D341Med (cell line): Measurements from ENCODE around the gene B4GALNT4.
"Not testable (repeated sequence)": the region's sequence is repeated elsewhere in the genome, so short reads cannot be mapped to it uniquely, and the experiment has no call there.

ENCODE experiments used
- DNase-seq: peaks from one replicate; pipeline ENCODE4 v3.0.0; 2012; ENCODE audit warnings: low spot score

Gene B4GALNT4

GRCh38 chr11:358129-358800, 11.0 kb upstream of the B4GALNT4 start:
- no peak for DNase-seq

- no peak for DNase-seq
Measured at GRCh38 chr11:359181-359714, 10.1 kb upstream of the B4GALNT4 start.

- DNase-seq = peak; percentile 40
Measured at GRCh38 chr11:360326-361280, 8.7 kb upstream of the B4GALNT4 start.

GRCh38 chr11:362642-363442, 6.5 kb upstream of the B4GALNT4 start:
- DNase-seq = no peak

GRCh38 chr11:363443-363805, 5.9 kb upstream of the B4GALNT4 start:
- not testable (repeated sequence) for DNase-seq

GRCh38 chr11:363948-364761, 5.1 kb upstream of the B4GALNT4 start:
- DNase-seq = peak; percentile 67

- no peak for DNase-seq
Measured at GRCh38 chr11:364991-365725, 4.1 kb upstream of the B4GALNT4 start.

GRCh38 chr11:365831-366230, 3.5 kb upstream of the B4GALNT4 start:
- DNase-seq = no peak

- no peak for DNase-seq
Measured at GRCh38 chr11:367956-368413, 1.3 kb upstream of the B4GALNT4 start.

GRCh38 chr11:368414-369335, 624 bp upstream of the B4GALNT4 start:
- DNase-seq = peak; percentile 54

- DNase-seq = peak; percentile 59
Measured at GRCh38 chr11:370070-370941, 1.0 kb downstream of the B4GALNT4 start.

GRCh38 chr11:371051-371450, 1.8 kb downstream of the B4GALNT4 start:
- DNase-seq = peak; percentile 41

- DNase-seq = peak; percentile 55
Measured at GRCh38 chr11:371716-372590, 2.7 kb downstream of the B4GALNT4 start.

- no peak for DNase-seq
Measured at GRCh38 chr11:372809-373715, 3.8 kb downstream of the B4GALNT4 start.

- no peak for DNase-seq
Measured at GRCh38 chr11:373716-374551, 4.6 kb downstream of the B4GALNT4 start.
